Measurements from ENCODE around the gene GABRP. TPM values are rescaled to one million over a fixed set of nuclear protein-coding genes. Genes with fewer than 3 reads are reported as not detected.
"Not testable (repeated sequence)": the region's sequence is repeated elsewhere in the genome, so short reads cannot be mapped to it uniquely, and the experiment has no call there.

Gene GABRP
- total and polyA plus RNA-seq, 8 donors, result 0.07 to 4.0 (median 0.23) TPM; not detected in 1

GRCh38 chr5:170752257-170753215 is 31.0 kb upstream of the GABRP start:
- TF ChIP-seq CTCF (IDR thresholded peaks at IDR 0.05), result no peak
- Histone ChIP-seq H3K9me3 (no peaks in the 10 kb centered on the region), H3K27me3 (no peaks in the 10 kb centered on the region), H3K4me1 (peaks cover 18 to 29% (median 21%) of the 10 kb centered on the region in 3 donors), H3K36me3 (no peaks in the 10 kb centered on the region), H3K27ac (peak overlapping the region; percentile 66 to 79 (median 70)), H3K4me3 (peak overlapping the region in 1 of 4 donors; percentile 32)
- DNase-seq (peak in 4 of 6 donors; percentile 21 to 75 (median 62)), ATAC-seq (peak in 3 of 4 donors; percentile 25 to 52 (median 41)), FAIRE-seq (no peak)
- 60 to 61% methylated on average over 10 of the region's 10 CpGs for WGBS, 2 donors
- intact Hi-C loops (cut with DNase I), result no loop called here

GRCh38 chr5:170753311-170753710 is 30.2 kb upstream of the GABRP start:
- H3K9me3 ChIP-seq, result no peaks in the 10 kb centered on the region
- no peaks in the 10 kb centered on the region for H3K27me3 ChIP-seq
- H3K4me1 ChIP-seq, result peaks cover 26 to 37% (median 29%) of the 10 kb centered on the region in 3 donors
- FAIRE-seq, result no peak
- H3K4me3 ChIP-seq, result no peak overlapping the region
- no peaks in the 10 kb centered on the region for H3K36me3 ChIP-seq
- no peak for DNase-seq
- intact Hi-C loops (cut with DNase I), result no loop called here
- peak overlapping the region in 2 of 4 donors; percentile 7 to 79 for H3K27ac ChIP-seq
- no peak for ATAC-seq
- TF ChIP-seq CTCF (IDR thresholded peaks at IDR 0.05), result no peak

GRCh38 chr5:170754508-170754907 is 29.0 kb upstream of the GABRP start:
- H3K27ac ChIP-seq; H3K4me3 ChIP-seq; H3K27me3 ChIP-seq; intact Hi-C loops (cut with DNase I); DNase-seq; H3K9me3 ChIP-seq; ATAC-seq; H3K36me3 ChIP-seq; FAIRE-seq: not testable (repeated sequence)
- peaks cover 35 to 48% (median 39%) of the 10 kb centered on the region in 3 donors for H3K4me1 ChIP-seq
- WGBS, 2 donors, result 70 to 81% methylated on average over 2 of the region's 2 CpGs

- Histone ChIP-seq H3K27me3 (no peaks in the 10 kb centered on the region), H3K36me3 (no peaks in the 10 kb centered on the region), H3K9me3 (no peaks in the 10 kb centered on the region), H3K27ac (peak overlapping the region; percentile 58 to 78 (median 68)), H3K4me1 (peaks cover 39 to 51% (median 40%) of the 10 kb centered on the region in 3 donors), H3K4me3 (no peak overlapping the region)
- intact Hi-C loops (cut with DNase I), result no loop called here
- ATAC-seq (peak in 3 of 4 donors; percentile 14 to 24 (median 21)), FAIRE-seq (no peak), DNase-seq (no peak)
- 73 to 88% methylated on average over 7 of the region's 7 CpGs for WGBS, 2 donors
- TF ChIP-seq CTCF (IDR thresholded peaks at IDR 0.05), result no peak
Observed at GRCh38 chr5:170755679-170756456, 27.7 kb upstream of the GABRP start.

GRCh38 chr5:170756691-170757090 is 26.8 kb upstream of the GABRP start:
- ATAC-seq (peak in 3 of 4 donors; percentile 13 to 30 (median 16)), FAIRE-seq (no peak), DNase-seq (no peak)
- no peak overlapping the region for H3K4me3 ChIP-seq
- 58 to 72% methylated on average over 8 of the region's 8 CpGs for WGBS, 2 donors
- H3K27ac ChIP-seq, result peak overlapping the region; percentile 58 to 78 (median 68)
- no peak for TF ChIP-seq CTCF (IDR thresholded peaks at IDR 0.05)
- H3K36me3 ChIP-seq, result no peaks in the 10 kb centered on the region
- peaks cover 39 to 51% (median 40%) of the 10 kb centered on the region in 3 donors for H3K4me1 ChIP-seq
- H3K9me3 ChIP-seq, result no peaks in the 10 kb centered on the region
- intact Hi-C loops (cut with DNase I), result no loop called here
- no peaks in the 10 kb centered on the region for H3K27me3 ChIP-seq

All from pancreas (tissue), 10 donors.